Mesendoderm (in vitro differentiated cells): ENCODE data around the gene SYPL1.

ENCODE experiments used
- DNase-seq: peaks from one replicate; pipeline ENCODE4 v3.0.0; 2013
- H2AK5ac ChIP-seq: 2 replicates; pipeline ENCODE4 v1.6.1; 2013; ENCODE audit warnings: low read length, inconsistent platforms
- H2BK120ac ChIP-seq: 2 replicates; pipeline ENCODE4 v1.6.1; 2013; ENCODE audit warnings: low read depth, mild to moderate bottlenecking, low read length, moderate library complexity, mixed read lengths
- H2BK15ac ChIP-seq: replicated peaks from 2 replicates; pipeline ENCODE4 v1.6.1; 2013; ENCODE audit warnings: low read depth, mild to moderate bottlenecking, moderate library complexity
- H2BK5ac ChIP-seq: 2 replicates; pipeline ENCODE4 v1.6.1; 2013; ENCODE audit warnings: low read length, inconsistent platforms
- H3K18ac ChIP-seq: 2 replicates; pipeline ENCODE4 v1.6.1; 2013; ENCODE audit warnings: mild to moderate bottlenecking, low read length, mixed read lengths
- H3K23ac ChIP-seq: one replicate; pipeline ENCODE4 v1.6.1; 2013; ENCODE audit warnings: low read length
- H3K27ac ChIP-seq: 2 replicates; pipeline ENCODE4 v1.5.1; 2013; ENCODE audit warnings: low read depth, mild to moderate bottlenecking, inconsistent platforms, low read length, moderate library complexity
- H3K27me3 ChIP-seq: 2 replicates; pipeline ENCODE4 v1.6.1; 2013; ENCODE audit warnings: low read length, control low read depth, mild to moderate bottlenecking, inconsistent platforms; ENCODE audit not compliant: insufficient read depth, poor library complexity
- H3K36me3 ChIP-seq: 2 replicates; pipeline ENCODE4 v1.6.1; 2013; ENCODE audit warnings: low read length, inconsistent platforms; ENCODE audit not compliant: control insufficient read depth, insufficient read depth
- H3K4ac ChIP-seq: one replicate; pipeline ENCODE4 v1.6.1; 2013; ENCODE audit warnings: low read depth, mild to moderate bottlenecking, low read length, moderate library complexity
- H3K4me1 ChIP-seq: 2 replicates; pipeline ENCODE4 v1.6.1; 2013; ENCODE audit warnings: low read depth, low read length, inconsistent platforms; ENCODE audit not compliant: control insufficient read depth
- H3K4me2 ChIP-seq: 2 replicates; pipeline ENCODE4 v1.6.1; 2013; ENCODE audit warnings: low read length
- H3K4me3 ChIP-seq: 2 replicates; pipeline ENCODE4 v1.5.1; 2013; ENCODE audit warnings: mild to moderate bottlenecking, low read length
- H3K56ac ChIP-seq: one replicate; pipeline ENCODE4 v1.6.1; 2013; ENCODE audit warnings: low read length
- H3K79me1 ChIP-seq: 2 replicates; pipeline ENCODE4 v1.6.1; 2013; ENCODE audit warnings: low read length, inconsistent platforms
- H3K79me2 ChIP-seq: 2 replicates; pipeline ENCODE4 v1.6.1; 2013; ENCODE audit warnings: mild to moderate bottlenecking, low read length; ENCODE audit not compliant: control insufficient read depth, insufficient read depth
- H3K9ac ChIP-seq: 2 replicates; pipeline ENCODE4 v1.6.1; 2013; ENCODE audit warnings: low read length, inconsistent platforms
- H4K5ac ChIP-seq: one replicate; pipeline ENCODE4 v1.6.1; 2013; ENCODE audit warnings: low read length
- H4K8ac ChIP-seq: one replicate; pipeline ENCODE4 v1.6.1; 2013; ENCODE audit warnings: low read depth, mild to moderate bottlenecking, control low read depth, low read length, moderate library complexity
- WGBS: extraction: QIAGEN DNeasy Blood & Tissue Kit; methylation state at CpG from one replicate; pipeline ENCODE4 v1.1.7; 2013; ENCODE audit warnings: low lambda C conversion rate, missing lambda C conversion rate; ENCODE audit not compliant: insufficient coverage; ENCODE audit errors: extremely low coverage; 5-methylcytosine and 5-hydroxymethylcytosine counted together

Gene SYPL1

DNA sequence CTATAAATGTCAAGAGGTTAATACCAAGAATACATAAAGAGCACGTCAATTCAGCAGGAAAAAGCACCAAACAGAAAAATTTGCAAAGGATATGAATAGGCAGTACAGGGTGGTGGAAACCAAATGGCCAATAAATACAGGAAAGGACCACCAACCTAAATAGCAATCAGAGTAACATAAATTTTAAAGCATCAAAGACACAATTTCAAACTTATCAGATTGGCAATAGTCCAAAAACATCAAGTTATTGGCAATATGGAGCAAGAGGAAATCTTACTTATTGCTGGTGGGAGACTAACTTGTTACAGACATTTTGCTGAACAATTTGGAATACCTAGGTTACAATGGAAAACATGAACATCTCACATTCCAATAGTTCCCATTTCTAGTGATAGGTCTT lies 24.1 kb downstream of the SYPL1 start:
- Histone ChIP-seq H3K27ac (no peak overlapping the region), H3K79me1 (no peaks in the 10 kb centered on the region), H3K4me3 (no peak overlapping the region), H2BK15ac (no peak overlapping the region), H2AK5ac (no peak overlapping the region), H3K36me3 (peaks cover 1% of the 10 kb centered on the region), H3K23ac (no peak overlapping the region), H3K18ac (no peak overlapping the region), H3K4me1 (no peaks in the 10 kb centered on the region), H2BK120ac (no peak overlapping the region), H3K9ac (no peak overlapping the region), H3K27me3 (no peaks in the 10 kb centered on the region), H3K56ac (no peak overlapping the region), H3K79me2 (no peaks in the 10 kb centered on the region), H3K4me2 (no peak overlapping the region), H2BK5ac (no peak overlapping the region), H3K4ac (no peak overlapping the region), H4K8ac (no peak overlapping the region), H4K5ac (no peak overlapping the region)
- DNase-seq = no peak
- WGBS = no CpG with 5 or more reads among the region's 1 CpG

DNA sequence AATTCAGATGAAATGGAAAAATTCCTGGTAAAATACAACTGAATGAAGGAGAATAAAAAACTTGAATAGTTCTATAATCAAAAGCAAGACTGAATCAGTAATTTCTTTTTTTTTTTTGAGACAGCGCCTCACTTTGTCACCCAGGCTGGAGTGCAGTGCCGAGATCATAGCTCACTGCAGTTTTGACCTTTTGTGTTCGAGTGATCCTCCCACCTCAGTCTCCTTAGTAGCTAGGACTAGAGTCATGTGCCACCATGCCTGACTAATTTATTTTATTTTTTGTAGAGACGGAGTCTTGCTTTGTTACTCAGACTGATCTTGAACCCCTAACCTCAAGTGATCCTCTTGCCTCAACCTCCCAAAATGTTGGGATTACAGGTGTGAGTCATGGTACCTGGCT lies 26.1 kb downstream of the SYPL1 start:
- no peak overlapping the region for H2AK5ac ChIP-seq
- H3K4me1 ChIP-seq = no peaks in the 10 kb centered on the region
- H3K79me1 ChIP-seq = no peaks in the 10 kb centered on the region
- no CpG with 5 or more reads among the region's 4 CpGs for WGBS
- H3K36me3 ChIP-seq = peaks cover 1% of the 10 kb centered on the region
- no peak overlapping the region for H3K4ac ChIP-seq
- H3K56ac ChIP-seq = no peak overlapping the region
- no peak for DNase-seq
- H3K9ac ChIP-seq = no peak overlapping the region
- H4K8ac ChIP-seq = no peak overlapping the region
- H3K79me2 ChIP-seq = no peaks in the 10 kb centered on the region
- H2BK15ac ChIP-seq = no peak overlapping the region
- no peak overlapping the region for H2BK5ac ChIP-seq
- H3K4me2 ChIP-seq = no peak overlapping the region
- H3K23ac ChIP-seq = no peak overlapping the region
- no peaks in the 10 kb centered on the region for H3K27me3 ChIP-seq
- no peak overlapping the region for H4K5ac ChIP-seq
- no peak overlapping the region for H3K4me3 ChIP-seq
- H2BK120ac ChIP-seq = no peak overlapping the region
- no peak overlapping the region for H3K27ac ChIP-seq
- H3K18ac ChIP-seq = no peak overlapping the region

DNA sequence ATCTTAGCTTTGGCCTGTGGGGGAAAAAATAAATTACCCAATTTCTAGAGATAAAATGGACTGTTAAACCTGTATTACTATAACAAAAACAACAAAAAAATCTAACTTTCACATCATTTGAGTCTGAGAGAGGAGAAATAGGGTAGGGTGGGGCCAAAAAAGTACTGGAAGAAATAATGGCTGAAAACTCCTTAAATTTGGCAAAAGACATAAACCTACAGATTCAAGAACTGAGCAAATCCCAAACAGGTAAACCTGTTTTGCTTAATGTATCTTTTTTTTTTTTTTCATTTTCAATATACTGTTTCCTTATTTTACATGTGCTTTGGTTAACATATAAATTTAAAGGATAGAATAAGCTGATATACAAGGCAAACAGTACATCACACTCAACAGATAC lies 27.1 kb downstream of the SYPL1 start:
- Histone ChIP-seq H3K23ac (no peak overlapping the region), H3K27ac (no peak overlapping the region), H3K4me2 (no peak overlapping the region), H2AK5ac (no peak overlapping the region), H3K56ac (no peak overlapping the region), H4K8ac (no peak overlapping the region), H4K5ac (no peak overlapping the region), H3K4me1 (no peaks in the 10 kb centered on the region), H2BK120ac (no peak overlapping the region), H2BK5ac (no peak overlapping the region), H3K36me3 (peaks cover 1% of the 10 kb centered on the region), H3K18ac (no peak overlapping the region), H3K9ac (no peak overlapping the region), H3K4me3 (no peak overlapping the region), H3K79me2 (no peaks in the 10 kb centered on the region), H3K27me3 (no peaks in the 10 kb centered on the region), H3K4ac (no peak overlapping the region), H3K79me1 (no peaks in the 10 kb centered on the region), H2BK15ac (no peak overlapping the region)
- no peak for DNase-seq

DNA sequence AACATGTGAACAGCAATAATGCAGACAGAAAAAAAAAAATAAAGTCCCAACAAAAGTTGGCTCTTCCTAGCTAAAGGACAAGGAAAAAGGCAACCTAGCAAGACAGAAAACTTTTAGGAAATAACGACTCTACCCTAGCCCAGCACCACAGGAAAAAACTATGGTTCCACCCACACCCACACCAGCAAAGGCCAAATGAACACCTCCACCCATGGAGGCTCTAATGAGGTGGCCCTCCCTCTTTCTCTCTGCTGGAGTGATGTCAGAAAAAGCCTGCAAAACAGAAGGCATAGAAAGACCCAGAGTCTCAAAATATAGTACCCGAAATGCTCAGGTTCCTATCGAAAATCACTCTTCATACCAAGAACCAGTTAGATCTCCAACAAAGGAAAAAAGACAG lies 28.4 kb downstream of the SYPL1 start:
- no peaks in the 10 kb centered on the region for H3K27me3 ChIP-seq
- H3K18ac ChIP-seq = no peak overlapping the region
- no CpG with 5 or more reads among the region's 3 CpGs for WGBS
- H3K4me2 ChIP-seq = no peak overlapping the region
- H2BK120ac ChIP-seq = no peak overlapping the region
- no peak overlapping the region for H3K9ac ChIP-seq
- H3K4me3 ChIP-seq = no peak overlapping the region
- H3K79me1 ChIP-seq = no peaks in the 10 kb centered on the region
- no peaks in the 10 kb centered on the region for H3K4me1 ChIP-seq
- no peaks in the 10 kb centered on the region for H3K79me2 ChIP-seq
- no peak overlapping the region for H2BK5ac ChIP-seq
- H3K56ac ChIP-seq = no peak overlapping the region
- H2AK5ac ChIP-seq = no peak overlapping the region
- no peaks in the 10 kb centered on the region for H3K36me3 ChIP-seq
- no peak overlapping the region for H2BK15ac ChIP-seq
- no peak overlapping the region for H4K8ac ChIP-seq
- H3K23ac ChIP-seq = no peak overlapping the region
- H4K5ac ChIP-seq = no peak overlapping the region
- no peak for DNase-seq
- H3K4ac ChIP-seq = no peak overlapping the region
- H3K27ac ChIP-seq = no peak overlapping the region

DNA sequence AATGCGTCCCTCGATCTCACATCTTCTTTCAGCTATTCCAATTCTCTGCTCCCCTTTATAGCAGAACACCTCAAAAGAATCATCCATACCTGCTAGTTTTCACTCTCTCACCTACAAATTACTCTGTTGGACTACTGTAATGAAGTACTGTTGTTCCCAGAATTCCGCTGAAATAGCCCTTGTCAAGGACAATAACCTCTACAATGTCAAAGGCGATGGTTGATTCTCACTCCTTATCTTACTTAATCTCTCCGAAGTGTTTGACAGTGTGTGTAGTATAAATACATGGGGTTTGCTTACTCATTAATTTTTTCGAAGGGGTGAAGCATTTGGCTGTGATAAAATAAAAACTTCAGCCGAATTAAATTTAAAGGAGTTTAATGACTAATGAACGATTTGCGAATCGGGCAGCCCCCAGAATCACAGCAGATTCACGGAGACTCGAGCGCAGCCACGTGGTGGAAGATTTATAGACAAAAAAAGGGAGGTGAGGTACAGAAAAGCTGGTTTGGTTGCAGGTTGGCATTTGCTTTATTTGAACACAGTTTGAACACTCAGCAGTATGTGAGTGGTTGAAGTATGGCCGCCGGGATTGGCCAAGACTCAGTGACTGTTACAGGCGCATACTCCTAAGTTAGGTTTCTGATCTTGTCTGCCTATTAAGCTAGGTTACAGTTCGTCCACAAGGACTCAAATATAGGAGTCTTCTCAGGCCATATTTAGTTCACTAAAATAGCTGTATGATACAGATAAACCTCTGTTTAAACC lies 29.8 kb downstream of the SYPL1 start:
- Histone ChIP-seq H3K27ac (no peak overlapping the region), H2BK120ac (no peak overlapping the region), H3K4me3 (no peak overlapping the region), H3K18ac (peak overlapping the region; percentile 39), H3K27me3 (no peaks in the 10 kb centered on the region), H3K23ac (no peak overlapping the region), H2BK15ac (no peak overlapping the region), H3K36me3 (no peaks in the 10 kb centered on the region), H2AK5ac (no peak overlapping the region), H4K5ac (no peak overlapping the region), H4K8ac (no peak overlapping the region), H3K4me2 (no peak overlapping the region), H3K9ac (no peak overlapping the region), H2BK5ac (no peak overlapping the region), H3K4me1 (no peaks in the 10 kb centered on the region), H3K79me2 (no peaks in the 10 kb centered on the region), H3K79me1 (no peaks in the 10 kb centered on the region), H3K4ac (no peak overlapping the region), H3K56ac (no peak overlapping the region)
- DNase-seq = no peak
- no CpG with 5 or more reads among the region's 18 CpGs for WGBS
